Bronchial epithelial cell (primary cell): ENCODE measurements around the gene AUTS2. TPM values are rescaled to one million over a fixed set of nuclear protein-coding genes. Genes with fewer than 3 reads are reported as not detected.
A peak's percentile ranks its signal among the peaks of the same experiment; 100 is the strongest.
"Not testable (repeated sequence)": the region's sequence is repeated elsewhere in the genome, so short reads cannot be mapped to it uniquely, and the experiment has no call there.

Experiments used
- DNase-seq: peaks from one replicate; pipeline ENCODE4 v3.0.0-alpha.2; 2010; ENCODE audit warnings: low read depth
- FAIRE-seq: peaks from 2 replicates; lab custom pipeline; 2011; peaks lifted over from hg19 to GRCh38; lab: Jason Lieb, UNC
- H3K27me3 ChIP-seq: 2 replicates; pipeline ENCODE4 v1.5.1; 2011; ENCODE audit warnings: low read length; ENCODE audit not compliant: control insufficient read depth, insufficient read depth
- H3K36me3 ChIP-seq: 2 replicates; pipeline ENCODE4 v1.5.1; 2011; ENCODE audit warnings: low read length; ENCODE audit not compliant: control insufficient read depth, insufficient read depth
- H3K4me3 ChIP-seq: 2 replicates; pipeline ENCODE4 v1.5.1; 2011; ENCODE audit warnings: mild to moderate bottlenecking, low read depth, low read length, control low read depth
- CTCF ChIP-seq: IDR thresholded peaks from 2 replicates; pipeline ENCODE4 v1.5.1; 2011; ENCODE audit warnings: mild to moderate bottlenecking, moderate library complexity, low read length, control low read depth, inconsistent platforms; ENCODE audit not compliant: insufficient read depth, severe bottlenecking
- total RNA-seq: library from RNA; depleted of rRNA; stranded (reverse); fragments of >200 nt; gene quantifications from 2 replicates; pipeline ENCODE4 v1.2.1, GENCODE V29; 2014

AUTS2 gene
- total RNA-seq, 1 donor from 2014 or later, result 9.5 TPM

DNA sequence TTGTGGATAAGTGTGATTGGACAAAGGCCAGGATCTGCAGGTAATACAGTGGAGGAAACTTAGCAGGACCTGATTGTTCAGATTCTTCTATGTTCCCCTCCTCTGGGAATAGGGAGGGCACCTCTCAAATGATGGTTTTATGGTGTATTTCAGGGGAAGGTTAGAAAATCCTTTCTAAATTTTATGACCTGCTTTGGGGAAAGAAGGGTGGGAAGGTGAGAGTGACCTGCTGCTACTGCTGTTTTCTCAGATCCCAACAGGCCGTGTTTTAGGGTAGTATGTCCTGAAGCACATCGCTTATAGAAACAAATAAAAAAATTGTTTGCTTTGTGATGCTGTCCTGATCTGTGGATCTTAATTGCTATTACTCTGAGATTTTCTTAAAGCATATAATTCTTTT is 1129.6 kb downstream of the AUTS2 start:
- H3K36me3 ChIP-seq, result peaks cover 1% of the 10 kb centered on the region
- FAIRE-seq, result no peak
- TF ChIP-seq CTCF, result no peak
- H3K27me3 ChIP-seq, result no peaks in the 10 kb centered on the region
- H3K4me3 ChIP-seq, result no peak overlapping the region
- no peak for DNase-seq

DNA sequence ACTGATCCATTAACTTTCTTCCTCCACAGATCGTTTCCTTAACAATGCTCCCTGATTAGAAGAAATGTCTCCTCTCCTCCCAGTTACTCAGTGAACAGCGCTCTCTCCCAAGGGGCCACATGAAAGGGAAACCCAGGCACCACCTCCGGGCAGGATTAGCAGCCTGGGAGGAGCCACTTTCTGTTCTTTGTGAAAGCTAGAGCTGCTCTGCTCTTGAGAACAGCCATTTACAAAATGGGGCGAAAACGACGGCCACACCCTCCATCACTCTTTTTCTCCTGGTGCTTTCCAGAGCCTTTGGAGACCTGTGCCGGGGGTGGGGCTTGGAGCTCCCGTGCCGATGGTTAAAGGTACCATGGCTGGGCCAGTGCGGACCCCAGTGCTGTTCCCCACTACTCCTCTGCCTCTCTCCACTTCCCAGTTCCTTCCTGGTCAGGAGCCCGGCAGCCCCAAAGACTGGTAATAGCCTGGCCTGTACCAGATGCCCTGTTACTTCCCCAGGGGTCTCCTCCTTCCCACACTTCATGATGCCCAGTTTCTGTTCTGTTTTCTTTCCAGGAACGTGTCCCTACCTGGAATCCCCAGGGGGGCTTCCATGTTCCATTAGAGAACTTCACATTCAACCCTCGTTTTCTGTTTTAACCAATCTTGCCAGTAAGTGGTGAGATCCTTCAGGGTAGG is 1130.7 kb downstream of the AUTS2 start:
- FAIRE-seq (peak; percentile 50), DNase-seq (peak; percentile 73)
- Histone ChIP-seq H3K36me3 (no peaks in the 10 kb centered on the region), H3K27me3 (no peaks in the 10 kb centered on the region), H3K4me3 (no peak overlapping the region)
- no peak for TF ChIP-seq CTCF

- DNase-seq (peak; percentile 67), FAIRE-seq (peak; percentile 40)
- not testable (repeated sequence) for H3K4me3 ChIP-seq, H3K36me3 ChIP-seq, H3K27me3 ChIP-seq
Observed at GRCh38 chr7:70729553-70730157, 1131.4 kb downstream of the AUTS2 start.

DNA sequence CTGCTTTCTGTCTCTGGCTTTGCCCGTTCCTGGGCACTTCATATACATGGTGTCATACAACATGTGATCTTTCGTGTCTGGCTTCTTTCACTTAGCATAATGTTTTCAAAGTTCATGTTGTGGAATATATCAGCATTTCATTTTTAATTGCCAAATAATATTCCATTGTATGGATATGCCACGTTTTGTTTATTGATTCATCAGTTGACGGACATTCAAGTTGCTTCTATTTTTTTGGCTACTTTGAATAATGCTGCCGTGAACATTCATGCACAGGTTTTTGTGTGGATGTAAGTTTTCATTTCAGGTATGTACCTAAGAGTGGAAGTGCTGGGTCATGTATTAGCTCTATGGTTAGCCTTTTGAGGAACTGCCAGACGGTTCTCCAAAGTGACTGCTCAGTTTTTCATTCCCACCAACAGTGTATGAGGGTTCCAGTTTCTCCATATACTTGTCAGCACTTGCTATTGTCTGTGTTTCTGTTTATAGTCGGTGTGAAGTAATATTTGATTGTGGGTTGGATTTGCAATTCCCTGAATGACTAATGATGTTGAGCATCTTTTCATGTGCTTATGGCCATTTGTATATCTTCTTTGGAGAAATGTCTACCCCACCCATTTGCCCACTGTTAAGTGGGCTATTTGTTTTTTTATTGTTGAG is 1132.3 kb downstream of the AUTS2 start:
- peak; percentile 97 for DNase-seq
- H3K4me3 ChIP-seq, result no peak overlapping the region
- no peaks in the 10 kb centered on the region for H3K27me3 ChIP-seq
- H3K36me3 ChIP-seq, result no peaks in the 10 kb centered on the region
- no peak for FAIRE-seq
- TF ChIP-seq CTCF, result no peak

- H3K27me3 ChIP-seq, result no peaks in the 10 kb centered on the region
- no peak for FAIRE-seq
- H3K4me3 ChIP-seq, result no peak overlapping the region
- DNase-seq, result no peak
- no peak for TF ChIP-seq CTCF
- no peaks in the 10 kb centered on the region for H3K36me3 ChIP-seq
Observed at GRCh38 chr7:70733090-70733489, 1134.8 kb downstream of the AUTS2 start.

GRCh38 chr7:70734411-70734810 is 1136.1 kb downstream of the AUTS2 start:
- Histone ChIP-seq H3K36me3 (no peaks in the 10 kb centered on the region), H3K27me3 (no peaks in the 10 kb centered on the region), H3K4me3 (no peak overlapping the region)
- DNase-seq (no peak), FAIRE-seq (no peak)
- no peak for TF ChIP-seq CTCF
